Suppressor macrophage treated with lipopolysaccharide for 4 hours (primary cell): Measurements from ENCODE around the gene EPS8.
"Not testable (repeated sequence)": the region's sequence is repeated elsewhere in the genome, so short reads cannot be mapped to it uniquely, and the experiment has no call there.

ENCODE experiments used
- DNase-seq: peaks from one replicate; pipeline ENCODE4 v3.0.0-alpha.2; 2020

EPS8 gene

GRCh38 chr12:15634010-15634683 is 155.0 kb downstream of the EPS8 start:
- no peak for DNase-seq

DNA sequence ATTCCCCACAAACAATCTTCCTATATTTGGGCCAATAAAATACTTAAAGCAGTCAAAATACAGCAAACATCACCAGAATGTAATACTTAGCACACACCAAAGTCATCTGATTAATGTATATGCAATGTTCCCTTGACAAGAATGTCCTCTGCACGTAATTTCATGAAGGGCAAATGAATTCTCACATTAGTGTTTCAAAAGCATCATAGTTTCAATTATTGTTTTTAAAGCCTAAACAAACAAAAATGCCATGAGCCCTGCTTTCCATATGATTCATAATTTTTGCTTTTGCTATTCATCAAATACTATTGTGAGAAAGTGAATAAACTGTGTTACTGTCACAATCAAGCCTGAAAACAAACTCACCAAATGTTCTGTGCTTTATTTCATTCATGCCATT is 156.0 kb downstream of the EPS8 start:
- no peak for DNase-seq

DNA sequence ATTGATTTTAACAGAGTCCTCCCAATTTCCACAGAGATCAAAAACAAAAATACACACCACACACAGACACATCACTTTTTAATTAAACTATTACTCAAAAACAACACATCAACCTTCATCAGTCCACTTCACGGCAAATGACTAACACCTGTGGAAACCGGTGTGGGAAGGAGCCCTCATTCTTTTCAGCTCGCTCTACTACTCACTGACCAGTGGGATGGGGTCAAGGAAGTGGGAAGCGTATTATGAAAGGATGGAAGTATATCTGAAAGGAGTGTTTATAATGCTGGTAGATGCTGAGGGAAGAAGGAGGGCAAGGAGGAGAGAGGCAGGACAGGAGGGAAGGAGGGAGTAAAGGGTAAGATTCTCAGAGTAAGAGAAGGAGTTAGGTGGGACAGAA is 156.5 kb downstream of the EPS8 start:
- DNase-seq: no peak

DNA sequence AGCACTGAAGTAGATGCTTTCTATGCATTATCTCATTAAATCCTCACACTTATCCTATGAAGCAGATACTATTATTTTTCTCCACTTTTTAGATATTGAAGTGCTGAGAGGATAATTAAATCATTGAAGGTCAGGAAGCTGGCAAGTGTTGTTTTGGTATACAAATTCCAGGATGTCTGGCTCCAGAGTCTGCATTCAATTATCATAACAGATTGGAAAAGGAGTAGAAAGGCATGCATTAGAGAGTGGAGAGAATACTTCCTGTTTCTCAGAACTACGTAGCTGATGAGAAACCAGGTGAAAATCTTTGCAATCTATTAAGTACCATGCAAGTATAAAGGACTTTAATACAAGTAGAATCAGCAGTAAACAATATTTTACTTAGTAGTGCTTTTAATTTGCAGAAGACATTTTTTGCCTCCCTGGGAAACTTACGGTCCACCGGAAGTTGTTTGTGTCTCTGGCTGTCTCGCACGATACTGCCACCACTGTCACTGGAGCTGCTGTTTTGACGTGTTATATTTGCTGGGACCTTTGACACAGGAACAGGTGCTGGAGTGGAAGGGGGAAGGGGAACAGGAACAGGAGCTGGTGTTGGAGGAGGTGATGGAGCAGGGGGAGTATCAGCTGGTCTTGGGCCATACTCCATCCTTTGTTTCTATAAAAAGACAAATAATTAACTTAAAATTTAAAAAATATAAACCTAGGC is 158.0 kb downstream of the EPS8 start:
- DNase-seq: no peak

GRCh38 chr12:15629761-15630160 is 159.4 kb downstream of the EPS8 start:
- no peak for DNase-seq

DNA sequence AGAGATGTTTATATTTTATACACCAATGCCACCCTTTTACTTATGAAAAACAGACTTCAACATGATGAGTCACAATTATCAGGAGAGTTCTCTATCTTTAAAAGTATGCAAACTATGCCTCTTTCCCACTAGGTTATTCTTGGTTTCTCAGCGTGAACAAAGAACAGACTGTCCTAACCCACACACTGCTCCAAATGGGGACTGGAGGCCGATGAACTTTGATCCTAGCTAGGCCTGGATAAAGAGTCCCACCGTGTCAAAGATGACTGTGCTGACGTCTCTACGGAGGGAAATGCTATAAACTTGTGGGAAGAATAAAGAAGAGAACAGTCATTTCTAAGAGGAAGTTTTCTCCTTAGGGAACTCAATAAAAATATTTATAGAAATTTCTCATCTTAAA is 160.1 kb downstream of the EPS8 start:
- DNase-seq: peak; percentile 80

DNA sequence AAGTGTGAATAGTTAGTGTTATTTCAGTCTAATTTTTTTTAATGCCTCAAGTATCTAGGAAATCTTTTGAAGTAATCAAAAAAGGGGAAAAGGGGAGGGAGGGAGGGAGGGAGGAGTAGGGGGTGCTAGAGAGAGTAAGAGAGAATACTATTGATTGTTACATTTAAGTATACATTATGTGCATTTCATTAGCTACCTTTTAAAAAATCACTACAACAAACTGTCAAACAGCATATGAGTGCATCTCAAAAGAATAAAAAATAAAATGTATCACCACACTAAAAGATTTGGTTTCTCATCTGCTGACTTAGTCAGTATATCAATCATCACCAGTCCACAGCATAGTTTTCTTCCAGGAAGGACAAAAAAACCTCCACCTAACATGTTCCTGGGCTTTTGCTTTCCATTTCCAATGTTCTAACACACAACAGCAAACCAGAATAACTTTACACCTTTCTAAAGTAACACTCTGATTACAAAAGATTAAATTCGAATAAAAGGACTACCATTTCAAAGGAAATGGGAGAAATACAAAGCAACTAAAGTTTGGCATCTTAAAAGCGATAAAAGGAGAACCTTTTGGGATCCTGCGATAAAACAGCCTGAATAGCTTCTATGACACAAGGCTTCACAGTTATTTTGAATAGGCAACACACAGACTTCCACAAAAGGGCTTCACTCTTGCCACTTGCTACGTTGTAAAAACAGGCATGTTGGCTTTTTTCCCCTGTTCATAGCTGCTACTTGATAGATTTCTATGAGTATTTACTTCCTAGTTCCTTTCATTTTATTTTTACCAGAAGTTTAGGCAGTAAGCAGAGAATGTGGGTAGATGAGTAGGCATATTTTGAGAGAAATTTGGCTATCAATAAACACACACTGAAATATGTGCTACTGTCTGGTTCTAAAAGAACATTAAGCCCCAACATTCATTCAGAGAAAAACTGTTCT is 160.9 kb downstream of the EPS8 start:
- peak; percentile 26 for DNase-seq

DNA sequence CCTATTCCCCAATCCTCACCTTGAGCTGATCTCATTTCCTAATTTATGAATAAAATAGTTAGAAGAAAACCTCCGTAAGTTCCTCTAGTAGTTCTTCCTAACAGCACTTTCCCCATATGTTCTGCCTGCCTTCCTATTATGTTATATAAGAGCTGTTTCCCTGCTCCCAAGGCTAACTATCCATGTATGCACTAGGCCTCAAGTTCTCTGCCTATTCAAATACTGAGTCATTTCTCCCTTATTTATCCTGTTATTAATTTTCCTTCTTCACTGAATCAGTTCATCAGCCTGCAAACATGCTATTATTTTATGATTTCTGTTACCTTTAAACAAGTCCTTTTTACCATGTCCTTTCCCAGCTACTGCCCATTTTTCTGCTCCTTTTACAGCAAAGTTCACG is 164.1 kb downstream of the EPS8 start:
- DNase-seq: no peak

- DNase-seq: no peak
Observed at GRCh38 chr12:15620741-15621539, 168.2 kb downstream of the EPS8 start.

- DNase-seq: not testable (repeated sequence)
Observed at GRCh38 chr12:15616495-15616894, 172.7 kb downstream of the EPS8 start.

GRCh38 chr12:15613981-15614380 is 175.2 kb downstream of the EPS8 start:
- DNase-seq: no peak

DNA sequence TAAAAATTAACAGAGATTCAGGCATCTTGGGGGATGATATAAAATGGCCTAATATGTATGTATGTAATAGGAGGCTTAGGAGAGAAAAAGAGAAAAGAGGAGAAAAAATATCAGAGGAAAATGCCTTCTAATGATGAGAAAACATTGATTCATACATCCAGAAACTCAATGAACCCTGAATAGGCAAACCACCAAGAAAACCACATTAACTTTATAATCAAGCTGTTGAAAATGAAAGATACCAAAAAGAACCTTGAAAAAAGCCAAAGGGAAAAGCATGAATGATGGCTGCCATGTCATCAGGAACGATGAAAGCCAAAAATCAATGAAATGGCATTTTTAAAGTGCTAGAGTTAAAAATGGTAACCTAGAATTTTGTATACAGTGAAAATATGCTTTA is 180.2 kb downstream of the EPS8 start:
- DNase-seq: no peak

DNA sequence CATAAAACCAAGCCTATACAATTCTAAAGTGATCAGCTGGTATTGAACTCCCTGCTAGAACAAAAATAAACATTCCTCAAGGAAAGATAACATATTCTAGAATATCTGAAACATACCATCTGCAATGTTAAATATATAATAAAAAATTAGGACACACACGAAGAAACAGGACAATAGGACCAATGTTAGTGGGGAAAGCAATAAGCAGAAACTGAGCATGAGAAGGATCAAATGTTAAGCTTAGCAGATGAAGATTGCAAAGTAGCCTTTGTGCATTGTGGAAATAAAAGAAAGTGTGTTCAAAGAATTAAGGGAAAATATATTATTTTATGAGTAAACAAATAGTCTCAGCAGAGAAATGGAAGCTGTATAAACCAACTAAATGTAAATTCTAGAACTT is 180.8 kb downstream of the EPS8 start:
- DNase-seq: no peak

GRCh38 chr12:15605881-15606590 is 183.2 kb downstream of the EPS8 start:
- peak; percentile 54 for DNase-seq

DNA sequence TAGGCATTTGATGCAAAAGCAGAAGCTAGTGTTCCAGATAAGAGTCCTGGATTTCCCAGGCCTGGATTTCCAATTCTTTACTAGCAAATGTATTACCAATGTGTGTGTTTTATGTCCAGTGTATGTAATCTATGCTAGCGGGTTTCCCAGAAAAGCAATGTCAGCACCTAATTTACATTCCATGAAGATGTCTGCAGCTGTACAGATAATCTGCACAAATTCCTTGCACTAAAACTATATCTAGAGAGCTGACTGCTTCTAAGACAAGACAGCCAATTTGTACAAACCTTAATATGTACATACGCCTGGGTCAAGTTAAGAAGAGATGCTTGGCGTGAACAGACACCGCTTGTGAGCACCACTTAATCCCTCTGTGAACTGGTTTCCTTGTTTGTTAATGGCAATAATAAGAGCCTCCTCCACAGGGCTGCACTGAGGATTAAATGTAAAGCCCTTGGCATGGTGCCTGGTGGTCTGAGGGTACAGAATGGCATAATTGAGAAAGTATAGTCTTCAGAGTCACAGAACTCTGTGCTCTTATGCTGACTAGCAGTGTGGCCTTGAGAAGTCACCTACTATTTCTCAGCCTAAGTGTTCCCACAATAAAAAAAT is 185.6 kb downstream of the EPS8 start:
- no peak for DNase-seq

- peak; percentile 43 for DNase-seq
Observed at GRCh38 chr12:15602051-15602672, 187.0 kb downstream of the EPS8 start.

- peak; percentile 76 for DNase-seq
Observed at GRCh38 chr12:15601210-15601800, 187.9 kb downstream of the EPS8 start.

DNA sequence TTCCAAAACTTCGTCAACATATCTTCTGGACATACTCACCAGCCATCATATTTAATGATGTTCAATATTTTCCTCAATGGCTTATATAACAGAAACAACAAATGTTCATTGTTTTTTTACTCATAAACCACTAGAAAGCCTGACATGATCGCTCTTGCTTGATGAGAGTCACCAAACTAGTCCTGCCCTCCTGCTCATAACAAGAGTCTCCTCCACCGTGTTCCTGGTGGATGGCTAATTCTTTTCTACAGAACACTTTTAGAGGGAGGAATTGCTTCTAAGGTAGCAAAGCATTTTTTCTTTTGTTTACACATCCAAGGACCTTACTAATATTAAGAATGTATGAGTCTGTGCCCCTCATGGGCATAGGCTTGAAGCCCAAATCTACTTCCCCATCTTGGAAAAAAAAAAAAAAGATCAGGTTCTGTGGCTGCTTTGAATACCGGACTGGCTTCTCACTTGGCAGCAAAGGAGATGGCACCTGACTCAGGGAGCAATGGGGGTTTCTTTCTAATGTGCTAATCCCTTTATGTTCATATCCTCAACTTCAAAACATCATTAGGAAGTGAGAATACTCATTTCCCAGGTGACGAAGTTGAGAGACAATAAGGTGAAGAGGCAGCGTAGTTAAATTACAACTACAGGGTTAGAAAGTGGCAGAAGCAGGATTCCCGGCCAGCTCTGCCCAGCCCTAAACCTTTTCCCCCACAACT is 188.8 kb downstream of the EPS8 start:
- DNase-seq: no peak

DNA sequence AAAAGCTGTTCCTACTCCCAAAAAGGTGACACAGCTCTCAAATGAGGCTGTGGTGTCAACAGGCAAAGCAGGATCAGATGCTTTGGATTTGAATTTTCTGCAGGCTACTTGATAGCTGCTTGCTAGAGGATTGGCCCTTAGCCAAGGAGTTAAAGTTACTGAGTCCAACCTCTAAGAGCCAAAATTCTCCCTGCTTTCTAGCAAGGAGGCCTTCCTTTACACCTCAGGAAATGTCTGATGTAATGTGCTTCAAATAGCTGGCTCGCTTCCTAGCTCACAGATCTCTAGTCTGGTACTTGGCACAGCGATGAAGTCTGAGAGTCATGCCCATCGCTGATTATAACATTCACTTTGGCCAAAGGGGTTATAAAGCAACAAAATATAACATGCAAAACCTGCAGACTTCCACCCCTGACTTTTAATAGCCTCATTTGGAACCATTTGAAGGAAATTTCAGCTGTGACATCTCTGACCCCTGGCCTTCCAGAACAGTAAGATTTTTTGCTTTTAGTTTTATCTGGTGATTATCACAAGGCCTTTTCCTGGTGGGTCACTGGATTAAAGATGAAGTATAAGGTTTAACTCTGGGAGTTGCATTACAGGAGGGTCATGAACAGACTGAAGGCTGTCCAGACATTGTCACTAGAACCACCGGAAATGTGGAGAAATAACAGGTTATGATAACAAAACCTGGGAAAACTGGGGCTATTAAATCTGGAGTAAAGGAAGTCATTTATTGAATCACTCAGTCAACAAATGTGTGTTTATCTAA is 189.7 kb downstream of the EPS8 start:
- no peak for DNase-seq
